PC-9 (cell line): ENCODE data around the gene NMRAL1. TPM values are rescaled to one million over a fixed set of nuclear protein-coding genes. Genes with fewer than 3 reads are reported as not detected.

Experiments
- BruUV-seq: library from RNA; stranded (reverse); fragments of 400-500 nt; replicated peaks from 2 replicates; lab custom pipeline; 2021; lab: Mats Ljungman, UMichigan
- CTCF ChIA-PET: fragments of 300-600 bp; sonication (Branson Sonifier 250); formaldehyde crosslinking; loops from one replicate; lab custom pipeline; 2022; ENCODE audit warnings: antibody characterized with exemption; lab: Charles Lee
- POLR2A ChIA-PET: fragments of 300-600 bp; sonication (Branson Sonifier 250); formaldehyde crosslinking; loops from one replicate; lab custom pipeline; 2022; ENCODE audit warnings: antibody characterized with exemption; ENCODE audit not compliant: unreplicated experiment; lab: Charles Lee
- DNase-seq, 2 experiments: peaks; one replicate each; pipeline versions ENCODE4 v3.0.0 to v3.0.0-alpha.2; 2015 to 2022; ENCODE audit warnings: mixed read lengths in 1 of 2
- H2AFZ ChIP-seq: fragments of 200-600 bp; sonication (generic); 2 replicates; pipeline ENCODE4 v1.8.1; 2017; ENCODE audit warnings: antibody characterized with exemption
- H3F3A ChIP-seq: fragments of 200-600 bp; sonication (generic); 2 replicates; pipeline ENCODE4 v1.8.1; 2017; ENCODE audit warnings: antibody characterized with exemption, mild to moderate bottlenecking, low read depth; ENCODE audit not compliant: insufficient read depth
- H3K27ac ChIP-seq: fragments of 200-600 bp; sonication (generic); 2 replicates; pipeline ENCODE4 v1.6.1; 2016; ENCODE audit warnings: mixed run types
- H3K27me3 ChIP-seq: fragments of 200-600 bp; sonication (generic); 2 replicates; pipeline ENCODE4 v1.6.1; 2016; ENCODE audit warnings: low read depth, mixed run types; ENCODE audit not compliant: insufficient read depth
- H3K36me3 ChIP-seq: fragments of 200-600 bp; sonication (generic); 2 replicates; pipeline ENCODE4 v1.6.1; 2016; ENCODE audit warnings: low read depth, mixed run types
- H3K4me1 ChIP-seq: fragments of 200-600 bp; sonication (generic); replicated peaks from 2 replicates; pipeline ENCODE4 v1.6.1; 2016; ENCODE audit warnings: mixed run types; ENCODE audit not compliant: insufficient read depth
- H3K4me2 ChIP-seq: fragments of 200-600 bp; sonication (generic); 2 replicates; pipeline ENCODE4 v1.6.1; 2017; ENCODE audit warnings: mixed run types
- H3K4me3 ChIP-seq: fragments of 200-600 bp; sonication (generic); 2 replicates; pipeline ENCODE4 v1.6.1; 2016; ENCODE audit warnings: mixed run types
- H3K79me2 ChIP-seq: fragments of 200-600 bp; sonication (generic); 2 replicates; pipeline ENCODE4 v1.6.1; 2017; ENCODE audit warnings: low read depth, mixed run types
- H3K9me2 ChIP-seq: fragments of 200-600 bp; sonication (generic); 2 replicates; pipeline ENCODE4 v1.8.1; 2017; ENCODE audit warnings: mild to moderate bottlenecking; ENCODE audit not compliant: insufficient read depth
- H3K9me3 ChIP-seq: fragments of 200-600 bp; sonication (generic); 2 replicates; pipeline ENCODE4 v1.8.1; 2016; ENCODE audit warnings: low read depth; ENCODE audit not compliant: insufficient read depth
- H4K20me1 ChIP-seq: fragments of 200-600 bp; sonication (generic); 2 replicates; pipeline ENCODE4 v1.8.1; 2017; ENCODE audit not compliant: insufficient read depth
- CTCF ChIP-seq: fragments of 200-600 bp; sonication (generic); conservative IDR thresholded peaks from 2 replicates; pipeline ENCODE4 v1.6.1; 2017; ENCODE audit warnings: mixed run types, antibody characterized with exemption, mild to moderate bottlenecking, moderate library complexity
- EZH2 ChIP-seq: fragments of 200-600 bp; sonication (generic); IDR thresholded peaks from 2 replicates; pipeline ENCODE4 v1.8.0; 2017; ENCODE audit warnings: antibody characterized with exemption, low read depth
- intact Hi-C: fragments of 100-400 bp; cut with micrococcal nuclease; formaldehyde crosslinking; loops from one replicate; pipeline ENCODE4 v1.10.0; 2022; ENCODE audit not compliant: unreplicated experiment
- total RNA-seq: library from RNA; stranded (reverse); gene quantifications from 2 replicates; pipeline ENCODE4 v1.2.3, GENCODE V29; 2021

The NMRAL1 gene
- total RNA-seq, 1 experiment from 2014 or later, result 118 TPM

DNA sequence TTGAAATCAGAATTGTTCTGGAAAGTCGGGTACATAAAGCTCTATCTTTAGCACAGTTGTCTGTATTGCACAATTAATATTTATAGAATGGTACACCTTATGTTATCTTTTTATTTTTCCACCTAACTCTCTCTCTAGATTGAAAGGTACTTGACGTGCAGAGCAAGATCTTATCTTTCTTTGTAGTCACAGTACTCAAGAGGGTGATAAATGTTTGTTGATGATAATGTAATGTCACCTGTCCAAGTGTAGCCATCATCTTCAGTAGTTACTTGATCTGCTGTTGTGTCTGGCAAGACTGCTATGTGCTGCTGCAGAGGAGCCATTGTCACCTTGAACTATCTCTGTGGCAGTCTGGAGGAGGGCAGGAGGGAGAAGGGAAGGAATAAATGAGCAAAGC is 7.1 kb upstream of the NMRAL1 start:
- Histone ChIP-seq H2AFZ (no peak overlapping the region), H4K20me1 (no peaks in the 10 kb centered on the region), H3K4me1 (peaks cover 10% of the 10 kb centered on the region), H3K36me3 (peaks cover 6% of the 10 kb centered on the region; the same call in 1 of the 2 replicates), H3K9me2 (no peaks in the 10 kb centered on the region), H3K79me2 (peaks cover 50% of the 10 kb centered on the region), H3K27ac (no peak overlapping the region), H3K27me3 (no peaks in the 10 kb centered on the region), H3F3A (peaks cover 13% of the 10 kb centered on the region; the same call in 1 of the 2 replicates), H3K4me2 (no peak overlapping the region), H3K4me3 (no peak overlapping the region), H3K9me3 (no peaks in the 10 kb centered on the region)
- TF ChIP-seq EZH2 (no peak), CTCF (no peak)
- ChIA-PET CTCF (interaction anchor here (0.6 to 0.7 kb wide), 2 partner anchors 20 to 546 kb away, joined by 3 read pairs; no protein-coding TSS in a partner anchor), POLR2A (interaction anchor here (0.6 to 0.7 kb wide), 2 partner anchors 14 to 1121 kb away, joined by 5 to 9 read pairs; no protein-coding TSS in a partner anchor)
- intact Hi-C loops, result no loop called here
- DNase-seq, result no peak
- no TSS peak for BruUV-seq

DNA sequence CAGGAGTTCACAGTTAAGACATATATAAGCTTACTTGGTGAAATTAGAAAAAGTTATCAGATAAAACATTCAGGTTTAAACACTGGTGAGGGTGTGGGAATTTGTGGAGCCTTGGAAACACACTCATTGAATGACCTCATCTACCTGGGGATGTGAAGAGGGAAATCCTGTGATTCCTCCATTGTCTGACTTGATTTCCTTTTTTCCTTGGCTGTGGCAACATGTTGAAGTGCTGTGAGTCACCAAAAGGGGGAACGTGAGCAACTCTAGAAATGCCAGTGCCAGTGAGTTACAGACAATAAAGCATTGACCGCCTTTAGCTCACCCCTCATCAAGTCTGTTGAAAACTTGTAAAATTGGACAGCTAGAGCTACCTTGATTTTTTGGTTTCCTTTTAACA is 3.5 kb upstream of the NMRAL1 start:
- Histone ChIP-seq H3K4me2 (peak overlapping the region; percentile 91), H3K36me3 (no peaks in the 10 kb centered on the region), H4K20me1 (no peaks in the 10 kb centered on the region), H2AFZ (no peak overlapping the region), H3K79me2 (peaks cover 73% of the 10 kb centered on the region), H3F3A (peaks cover 34% of the 10 kb centered on the region; the same call in 1 of the 2 replicates), H3K4me3 (peak overlapping the region; percentile 90; the same call in 1 of the 2 replicates), H3K27me3 (no peaks in the 10 kb centered on the region), H3K9me2 (no peaks in the 10 kb centered on the region), H3K9me3 (no peaks in the 10 kb centered on the region), H3K4me1 (peaks cover 27% of the 10 kb centered on the region), H3K27ac (peak overlapping the region; percentile 50)
- ChIA-PET CTCF (interaction anchor here (0.7 to 1.2 kb wide), 5 partner anchors 18 to 146 kb away, joined by 3 to 5 read pairs (median 3); partner anchors contain the start of gene MGRN1), POLR2A (no interaction called here)
- intact Hi-C loops, result no loop called here
- peak; percentile 39 to 49 for DNase-seq
- BruUV-seq, result TSS peak; percentile 2
- TF ChIP-seq CTCF, result no peak; the same call in 1 of the 2 replicates
- TF ChIP-seq EZH2, result no peak

DNA sequence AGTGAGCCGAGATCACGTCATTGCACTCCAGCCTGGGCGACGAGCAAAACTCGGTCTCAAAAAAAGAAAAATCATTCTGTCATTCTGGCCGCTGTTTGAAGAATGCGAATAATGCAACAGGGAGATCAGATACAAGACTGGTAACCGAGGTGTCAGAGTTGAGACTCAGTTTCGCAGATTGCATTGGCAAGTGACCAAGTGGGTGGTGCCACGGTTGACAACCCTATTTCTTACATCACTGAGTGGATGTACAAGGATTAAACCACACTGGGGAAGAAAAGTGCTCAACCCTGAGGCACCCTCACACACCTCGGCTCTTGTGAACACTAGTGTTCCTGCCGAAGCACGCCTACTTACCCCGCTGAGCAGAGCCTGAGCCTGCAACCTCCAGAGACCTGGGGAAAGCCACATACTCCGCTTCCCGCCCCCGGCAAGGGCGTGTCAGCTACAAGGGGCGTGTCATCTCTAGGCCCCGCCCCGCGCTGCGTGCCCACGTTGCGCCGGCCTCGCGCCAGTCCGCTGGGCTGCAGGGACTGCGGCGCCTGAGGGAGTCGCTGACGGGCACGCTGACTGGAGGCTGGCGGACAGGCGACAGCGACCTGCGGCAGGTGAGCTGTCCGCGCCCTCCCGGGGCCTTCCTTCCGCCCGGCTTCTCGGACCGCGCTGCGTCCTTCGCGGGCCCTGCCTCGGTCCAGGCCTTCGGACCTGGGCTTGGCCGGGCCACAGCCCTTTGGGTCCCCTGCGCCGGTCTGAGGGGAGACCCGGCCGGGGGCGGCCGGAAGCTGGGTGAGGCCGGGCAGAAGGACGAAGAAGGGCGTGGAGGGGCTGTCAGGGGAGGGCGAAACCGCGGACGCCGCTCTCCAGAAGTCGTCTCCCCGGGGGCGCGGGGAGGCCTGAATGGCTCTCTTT is 1.7 kb upstream of the NMRAL1 start, which contains the start of gene HMOX2:
Gene HMOX2 (plus strand): TSS at position 519 of the 909 bp plus-strand sequence. CDS start 29,127 bp downstream, outside the sequence.
- peaks cover 27% of the 10 kb centered on the region for H3K4me1 ChIP-seq
- H3K4me2 ChIP-seq, result peak within 1 kb of the TSS; percentile 91
- no peak; the same call in 1 of the 2 replicates for TF ChIP-seq CTCF
- TF ChIP-seq EZH2, result no peak
- POLR2A ChIA-PET, result interaction anchor here (0.5 to 0.8 kb wide), 6 partner anchors 13 to 1289 kb away, joined by 3 to 31 read pairs (median 8); no protein-coding TSS in a partner anchor
- peaks cover 45% of the 10 kb centered on the region; the same call in 1 of the 2 replicates for H3F3A ChIP-seq
- peak; percentile 86 to 99 for DNase-seq
- H3K9me3 ChIP-seq, result no peaks in the 10 kb centered on the region
- no TSS peak for BruUV-seq
- no peaks in the 10 kb centered on the region for H3K27me3 ChIP-seq
- intact Hi-C loops, result loop anchor here (1.0 kb wide), 1 partner anchor 24 kb away; no protein-coding TSS in a partner anchor
- no peaks in the 10 kb centered on the region for H3K9me2 ChIP-seq
- peak within 1 kb of the TSS; percentile 96 for H3K4me3 ChIP-seq
- CTCF ChIA-PET, result interaction anchor here (0.7 to 1.8 kb wide), 3 partner anchors 24 to 110 kb away, joined by 3 to 6 read pairs (median 4); no protein-coding TSS in a partner anchor
- H2AFZ ChIP-seq, result peak within 1 kb of the TSS; percentile 88
- H4K20me1 ChIP-seq, result no peaks in the 10 kb centered on the region; the same call in 1 of the 2 replicates
- H3K36me3 ChIP-seq, result no peaks in the 10 kb centered on the region
- peaks cover 76% of the 10 kb centered on the region for H3K79me2 ChIP-seq
- peak within 1 kb of the TSS; percentile 71 for H3K27ac ChIP-seq
